ENCODE measurements around the gene ZPLD1. TPM values are rescaled to one million over a fixed set of nuclear protein-coding genes. Genes with fewer than 3 reads are reported as not detected.

The ZPLD1 gene
- total RNA-seq, 2 donors from 2014 or later: 0.28 TPM; not detected in 1

GRCh38 chr3:102514241-102514640 lies 79.4 kb downstream of the ZPLD1 start:
- Histone ChIP-seq H3K27me3 (replicated peaks; ENCODE audit: insufficient read depth) (no peaks in the 10 kb centered on the region), H3K9me3 (no peaks in the 10 kb centered on the region), H3K27ac (no peak overlapping the region), H3K36me3 (no peaks in the 10 kb centered on the region), H3K4me3 (no peak overlapping the region), H3K4me1 (replicated peaks) (no peaks in the 10 kb centered on the region)
- WGBS: 78% methylated on average over 1 of the region's 1 CpG
- no peak for TF ChIP-seq POLR2AphosphoS5 (IDR thresholded peaks at IDR 0.05)
- TF ChIP-seq CTCF (IDR thresholded peaks at IDR 0.05): no peak
- TF ChIP-seq POLR2A (IDR thresholded peaks at IDR 0.05): no peak
- DNase-seq (ENCODE audit: low spot score): no peak
- intact Hi-C loops (cut with DNase I): no loop called here

- intact Hi-C loops (cut with DNase I): no loop called here
- no peaks in the 10 kb centered on the region for H3K27me3 ChIP-seq (replicated peaks; ENCODE audit: insufficient read depth)
- H3K27ac ChIP-seq: no peak overlapping the region
- no peaks in the 10 kb centered on the region for H3K36me3 ChIP-seq
- WGBS: 24% methylated on average over 4 of the region's 4 CpGs
- TF ChIP-seq CTCF (IDR thresholded peaks at IDR 0.05) (no peak), POLR2A (IDR thresholded peaks at IDR 0.05) (no peak), POLR2AphosphoS5 (IDR thresholded peaks at IDR 0.05) (no peak)
- H3K4me3 ChIP-seq: no peak overlapping the region
- no peaks in the 10 kb centered on the region for H3K9me3 ChIP-seq
- DNase-seq (ENCODE audit: low spot score): no peak
- H3K4me1 ChIP-seq (replicated peaks): no peaks in the 10 kb centered on the region
Measured at GRCh38 chr3:102521246-102521645, 86.4 kb downstream of the ZPLD1 start.

GRCh38 chr3:102525624-102526023 lies 90.8 kb downstream of the ZPLD1 start:
- H3K9me3 ChIP-seq: no peaks in the 10 kb centered on the region
- H3K4me1 ChIP-seq (replicated peaks): no peaks in the 10 kb centered on the region
- no peak for DNase-seq (ENCODE audit: low spot score)
- H3K27ac ChIP-seq: no peak overlapping the region
- H3K36me3 ChIP-seq: no peaks in the 10 kb centered on the region
- H3K27me3 ChIP-seq (replicated peaks; ENCODE audit: insufficient read depth): no peaks in the 10 kb centered on the region
- intact Hi-C loops (cut with DNase I): no loop called here
- no peak overlapping the region for H3K4me3 ChIP-seq
- TF ChIP-seq CTCF (IDR thresholded peaks at IDR 0.05) (no peak), POLR2A (IDR thresholded peaks at IDR 0.05) (no peak), POLR2AphosphoS5 (IDR thresholded peaks at IDR 0.05) (no peak)

GRCh38 chr3:102526865-102527264 lies 92.0 kb downstream of the ZPLD1 start:
- Histone ChIP-seq H3K27ac (no peak overlapping the region), H3K4me1 (replicated peaks) (no peaks in the 10 kb centered on the region), H3K9me3 (no peaks in the 10 kb centered on the region), H3K4me3 (no peak overlapping the region), H3K36me3 (no peaks in the 10 kb centered on the region), H3K27me3 (replicated peaks; ENCODE audit: insufficient read depth) (no peaks in the 10 kb centered on the region)
- intact Hi-C loops (cut with DNase I): no loop called here
- TF ChIP-seq POLR2A (IDR thresholded peaks at IDR 0.05) (no peak), CTCF (IDR thresholded peaks at IDR 0.05) (no peak), POLR2AphosphoS5 (IDR thresholded peaks at IDR 0.05) (no peak)
- WGBS: 57% methylated on average over 3 of the region's 3 CpGs
- DNase-seq (ENCODE audit: low spot score): no peak

DNA sequence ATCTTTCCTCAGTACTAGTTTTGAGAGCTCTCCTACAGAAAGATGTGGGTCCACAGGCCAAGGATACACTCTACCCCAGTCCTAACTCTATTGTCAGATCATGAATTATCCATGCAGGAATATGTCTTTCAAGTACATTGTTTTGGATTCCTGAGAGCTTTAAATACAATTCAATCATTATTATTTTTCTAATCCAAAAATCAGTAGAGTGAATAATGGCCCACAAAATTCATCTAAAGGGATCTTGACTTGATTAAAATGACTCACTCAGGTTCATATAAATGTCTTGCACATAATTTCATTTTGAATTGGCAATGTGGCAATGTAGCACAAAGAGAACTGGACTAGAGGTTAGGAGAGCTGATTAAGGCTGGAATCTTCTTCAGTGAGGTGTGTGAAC lies 93.9 kb downstream of the ZPLD1 start:
- no peaks in the 10 kb centered on the region for H3K36me3 ChIP-seq
- no peaks in the 10 kb centered on the region for H3K9me3 ChIP-seq
- H3K27ac ChIP-seq: no peak overlapping the region
- H3K27me3 ChIP-seq (replicated peaks; ENCODE audit: insufficient read depth): no peaks in the 10 kb centered on the region
- H3K4me1 ChIP-seq (replicated peaks): no peaks in the 10 kb centered on the region
- H3K4me3 ChIP-seq: no peak overlapping the region
- TF ChIP-seq CTCF (IDR thresholded peaks at IDR 0.05): no peak
- no peak for TF ChIP-seq POLR2AphosphoS5 (IDR thresholded peaks at IDR 0.05)
- no peak for TF ChIP-seq POLR2A (IDR thresholded peaks at IDR 0.05)
- DNase-seq (ENCODE audit: low spot score): no peak
- intact Hi-C loops (cut with DNase I): no loop called here

Measured in prostate gland (tissue), 2 donors.